DND-41 (cell line): ENCODE data around the gene ZNF135.

Experiments used
- CTCF ChIP-seq: IDR thresholded peaks from 2 replicates; pipeline ENCODE4 v1.5.1; 2012; ENCODE audit warnings: borderline replicate concordance, low read length, moderate library complexity, mild to moderate bottlenecking; ENCODE audit not compliant: poor library complexity, severe bottlenecking; ENCODE audit errors: extremely low read depth
- EZH2 ChIP-seq: IDR thresholded peaks from 3 replicates; pipeline ENCODE4 v1.6.1; 2012; ENCODE audit warnings: borderline replicate concordance, low read depth, mild to moderate bottlenecking, moderate library complexity, low read length, inconsistent platforms; ENCODE audit not compliant: severe bottlenecking

GRCh38 chr19:58088521-58089052 lies 29.5 kb downstream of the ZNF135 start:
- no peak for TF ChIP-seq EZH2
- TF ChIP-seq CTCF = no peak
